Endometrial microvascular endothelial cells (primary cell): ENCODE data around the gene HLF. TPM values are rescaled to one million over a fixed set of nuclear protein-coding genes. Genes with fewer than 3 reads are reported as not detected.

Experiments
- in situ Hi-C: cut with HindIII; loops from 2 replicates; pipeline ENCODE4 v1.10.0; 2017; ENCODE audit warnings: low sequenced_read_pairs, low pct_unique_long_range_greater_than_20kb; ENCODE audit errors: inconsistent ontology term
- total RNA-seq: library from RNA; depleted of rRNA; stranded (reverse); fragments of >200 nt; gene quantifications from one replicate; pipeline ENCODE4 v1.2.3, GENCODE V29; 2015; ENCODE audit errors: inconsistent ontology term

The HLF gene
- total RNA-seq, 1 donor from 2014 or later: not detected

GRCh38 chr17:55366020-55366481 lies 101.3 kb downstream of the HLF start:
- in situ Hi-C loops: no loop called here

- in situ Hi-C loops: no loop called here
Observed at GRCh38 chr17:55368706-55369105, 103.9 kb downstream of the HLF start.

Other genes starting within 250 kb of the HLF start
- gene MMD, start 156.9 kb downstream of the HLF start, total RNA-seq: 16.4 TPM
- not detected for gene SMIM36, start 246.5 kb downstream of the HLF start, total RNA-seq